Measurements from ENCODE around the gene COL5A2. TPM values are rescaled to one million over a fixed set of nuclear protein-coding genes. Genes with fewer than 3 reads are reported as not detected.

COL5A2 gene
- polyA plus RNA-seq, 1 donor from 2014 or later, result 3.6 TPM

GRCh38 chr2:189072036-189072435 is 107.5 kb downstream of the COL5A2 start:
- H3K9me2 ChIP-seq (ENCODE audit: insufficient read depth, low read length), result no peaks in the 10 kb centered on the region
- no peak overlapping the region for H2AFZ ChIP-seq (ENCODE audit: low read depth, low read length)
- no peak overlapping the region for H3K4me2 ChIP-seq (ENCODE audit: low read length)
- H3K9ac ChIP-seq (ENCODE audit: low read length), result no peak overlapping the region
- H3K27ac ChIP-seq (ENCODE audit: low read length), result no peak overlapping the region
- H3K27me3 ChIP-seq (ENCODE audit: insufficient read depth, low read depth, low read length), result no peaks in the 10 kb centered on the region
- no peaks in the 10 kb centered on the region for H3K36me3 ChIP-seq (ENCODE audit: insufficient read depth, low read length)
- H4K20me1 ChIP-seq (ENCODE audit: insufficient read depth), result no peaks in the 10 kb centered on the region
- no peaks in the 10 kb centered on the region for H3K79me2 ChIP-seq (replicated peaks; ENCODE audit: insufficient read depth, low read length)
- no peak overlapping the region for H3K4me3 ChIP-seq (ENCODE audit: low read length)
- TF ChIP-seq, protein P1, sequence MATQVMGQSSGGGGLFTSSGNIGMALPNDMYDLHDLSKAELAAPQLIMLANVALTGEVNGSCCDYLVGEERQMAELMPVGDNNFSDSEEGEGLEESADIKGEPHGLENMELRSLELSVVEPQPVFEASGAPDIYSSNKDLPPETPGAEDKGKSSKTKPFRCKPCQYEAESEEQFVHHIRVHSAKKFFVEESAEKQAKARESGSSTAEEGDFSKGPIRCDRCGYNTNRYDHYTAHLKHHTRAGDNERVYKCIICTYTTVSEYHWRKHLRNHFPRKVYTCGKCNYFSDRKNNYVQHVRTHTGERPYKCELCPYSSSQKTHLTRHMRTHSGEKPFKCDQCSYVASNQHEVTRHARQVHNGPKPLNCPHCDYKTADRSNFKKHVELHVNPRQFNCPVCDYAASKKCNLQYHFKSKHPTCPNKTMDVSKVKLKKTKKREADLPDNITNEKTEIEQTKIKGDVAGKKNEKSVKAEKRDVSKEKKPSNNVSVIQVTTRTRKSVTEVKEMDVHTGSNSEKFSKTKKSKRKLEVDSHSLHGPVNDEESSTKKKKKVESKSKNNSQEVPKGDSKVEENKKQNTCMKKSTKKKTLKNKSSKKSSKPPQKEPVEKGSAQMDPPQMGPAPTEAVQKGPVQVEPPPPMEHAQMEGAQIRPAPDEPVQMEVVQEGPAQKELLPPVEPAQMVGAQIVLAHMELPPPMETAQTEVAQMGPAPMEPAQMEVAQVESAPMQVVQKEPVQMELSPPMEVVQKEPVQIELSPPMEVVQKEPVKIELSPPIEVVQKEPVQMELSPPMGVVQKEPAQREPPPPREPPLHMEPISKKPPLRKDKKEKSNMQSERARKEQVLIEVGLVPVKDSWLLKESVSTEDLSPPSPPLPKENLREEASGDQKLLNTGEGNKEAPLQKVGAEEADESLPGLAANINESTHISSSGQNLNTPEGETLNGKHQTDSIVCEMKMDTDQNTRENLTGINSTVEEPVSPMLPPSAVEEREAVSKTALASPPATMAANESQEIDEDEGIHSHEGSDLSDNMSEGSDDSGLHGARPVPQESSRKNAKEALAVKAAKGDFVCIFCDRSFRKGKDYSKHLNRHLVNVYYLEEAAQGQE (IDR thresholded peaks at IDR 0.05; ENCODE audit: borderline replicate concordance), result no peak
- TF ChIP-seq MXI1 (conservative IDR thresholded peaks at IDR 0.05; ENCODE audit: poor library complexity, severe bottlenecking), result no peak
- no peak for TF ChIP-seq POLR2AphosphoS5 (IDR thresholded peaks at IDR 0.05)
- no peak for TF ChIP-seq EZH2 (IDR thresholded peaks at IDR 0.05; ENCODE audit: borderline replicate concordance, insufficient read depth, low read length, poor library complexity, severe bottlenecking)
- TF ChIP-seq SMC3 (conservative IDR thresholded peaks at IDR 0.05; ENCODE audit: poor library complexity), result no peak
- no peak for TF ChIP-seq TAF1 (IDR thresholded peaks at IDR 0.05; ENCODE audit: low read depth)
- TF ChIP-seq EP300 (conservative IDR thresholded peaks at IDR 0.05; ENCODE audit: poor library complexity, severe bottlenecking), result no peak
- no peak for TF ChIP-seq RAD21 (conservative IDR thresholded peaks at IDR 0.05)
- no peak for TF ChIP-seq CTCF (IDR thresholded peaks at IDR 0.05; ENCODE audit: poor library complexity, severe bottlenecking)
- H3K9me3 ChIP-seq (ENCODE audit: low read length), result no peaks in the 10 kb centered on the region
- H3F3A ChIP-seq (ENCODE audit: insufficient read depth, low read length, poor library complexity, severe bottlenecking), result no peaks in the 10 kb centered on the region

DNA sequence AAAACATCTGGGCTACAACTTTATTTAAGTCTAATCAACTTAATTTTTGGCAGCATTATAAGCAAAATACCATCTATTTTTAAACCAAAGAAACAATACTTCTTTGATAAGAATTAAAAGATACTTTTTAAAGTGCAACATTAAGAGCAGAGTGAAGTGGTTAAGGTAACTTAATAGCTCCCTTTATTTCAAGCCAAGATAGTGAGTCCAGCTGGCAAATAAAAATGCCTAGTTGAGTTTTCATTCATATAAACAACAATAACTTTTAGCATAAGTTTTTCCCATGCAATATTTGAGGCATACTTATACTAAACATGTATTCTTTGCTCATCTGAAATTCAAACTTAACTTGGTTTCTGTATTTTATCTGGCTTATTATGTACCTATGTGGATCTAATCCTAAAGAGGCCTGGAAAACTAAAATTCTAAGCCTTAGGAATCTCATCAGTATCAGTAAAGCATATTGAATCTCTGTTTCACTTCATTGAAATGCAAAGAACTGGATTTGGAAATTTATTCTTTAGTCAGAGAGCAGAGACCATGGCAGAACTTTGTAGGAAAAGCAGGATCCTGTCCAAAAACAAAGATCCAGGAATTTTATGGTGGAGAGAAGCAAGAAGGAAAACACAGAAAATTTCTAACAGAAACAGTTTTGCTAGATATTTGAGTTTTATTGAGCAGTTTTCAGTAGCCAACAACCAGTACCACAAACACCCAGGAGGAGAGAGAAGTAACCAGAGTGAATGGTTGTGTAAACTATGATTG is 109.5 kb downstream of the COL5A2 start:
- Histone ChIP-seq H3K4me2 (ENCODE audit: low read length) (no peak overlapping the region), H3K27ac (ENCODE audit: low read length) (no peak overlapping the region), H3K9me3 (ENCODE audit: low read length) (no peaks in the 10 kb centered on the region), H4K20me1 (ENCODE audit: insufficient read depth) (no peaks in the 10 kb centered on the region), H3K27me3 (ENCODE audit: insufficient read depth, low read depth, low read length) (no peaks in the 10 kb centered on the region), H3K36me3 (ENCODE audit: insufficient read depth, low read length) (no peaks in the 10 kb centered on the region), H3K79me2 (replicated peaks; ENCODE audit: insufficient read depth, low read length) (no peaks in the 10 kb centered on the region), H3K9me2 (ENCODE audit: insufficient read depth, low read length) (no peaks in the 10 kb centered on the region), H2AFZ (ENCODE audit: low read depth, low read length) (no peak overlapping the region), H3K9ac (ENCODE audit: low read length) (no peak overlapping the region), H3K4me3 (ENCODE audit: low read length) (no peak overlapping the region), H3F3A (ENCODE audit: insufficient read depth, low read length, poor library complexity, severe bottlenecking) (no peaks in the 10 kb centered on the region)
- TF ChIP-seq, protein P1 (IDR thresholded peaks at IDR 0.05; ENCODE audit: borderline replicate concordance), result no peak
- TF ChIP-seq SMC3 (conservative IDR thresholded peaks at IDR 0.05; ENCODE audit: poor library complexity) (no peak), RAD21 (conservative IDR thresholded peaks at IDR 0.05) (no peak), MXI1 (conservative IDR thresholded peaks at IDR 0.05; ENCODE audit: poor library complexity, severe bottlenecking) (no peak)
